Astrocyte of the spinal cord (primary cell): ENCODE data around the gene ADIPOQ.
"Not testable (repeated sequence)": the region's sequence is repeated elsewhere in the genome, so short reads cannot be mapped to it uniquely, and the experiment has no call there.

Experiments used
- DNase-seq: peaks from one replicate; pipeline ENCODE4 v3.0.0; 2011; ENCODE audit warnings: low read depth, low spot score
- H3K4me3 ChIP-seq: 2 replicates; pipeline ENCODE4 v1.5.1; 2011; ENCODE audit warnings: low read depth, mild to moderate bottlenecking, low read length, moderate library complexity
- CTCF ChIP-seq: IDR thresholded peaks from 2 replicates; pipeline ENCODE4 v1.5.1; 2012; ENCODE audit warnings: low read depth, mild to moderate bottlenecking, low read length, inconsistent platforms
- in situ Hi-C: cut with HindIII; loops from 2 replicates; pipeline ENCODE4 v1.10.0; 2017; ENCODE audit warnings: low sequenced_read_pairs

Gene ADIPOQ

GRCh38 chr3:186821429-186822387 lies 20.8 kb upstream of the ADIPOQ start:
- DNase-seq, result peak; percentile 66
- TF ChIP-seq CTCF, result peak; percentile 61
- in situ Hi-C loops, result no loop called here
- no peak overlapping the region for H3K4me3 ChIP-seq

- in situ Hi-C loops, H3K4me3 ChIP-seq: not testable (repeated sequence)
These were observed 20.1 kb upstream of the ADIPOQ start for GRCh38 chr3:186822388-186822759.

GRCh38 chr3:186823386-186823785 lies 19.1 kb upstream of the ADIPOQ start:
- peak; percentile 40 for DNase-seq
- H3K4me3 ChIP-seq, result no peak overlapping the region
- no peak for TF ChIP-seq CTCF
- in situ Hi-C loops, result no loop called here

More at GRCh38 chr3:186822388-186822759, 20.1 kb upstream of the ADIPOQ start:
- not testable (repeated sequence) for DNase-seq

GRCh38 chr3:186824430-186825139 lies 17.9 kb upstream of the ADIPOQ start:
- in situ Hi-C loops, result no loop called here
- no peak overlapping the region for H3K4me3 ChIP-seq
- TF ChIP-seq CTCF, result no peak
- DNase-seq, result no peak

GRCh38 chr3:186825294-186825821 lies 17.2 kb upstream of the ADIPOQ start:
- TF ChIP-seq CTCF, result no peak
- H3K4me3 ChIP-seq, result peak overlapping the region; percentile 10
- peak; percentile 81 for DNase-seq
- in situ Hi-C loops, result no loop called here

GRCh38 chr3:186825872-186826409 lies 16.6 kb upstream of the ADIPOQ start:
- H3K4me3 ChIP-seq, result no peak overlapping the region
- no peak for DNase-seq
- in situ Hi-C loops, result no loop called here
- no peak for TF ChIP-seq CTCF
